Hepatocyte (in vitro differentiated cells): ENCODE results near the gene SPAG16. TPM values are rescaled to one million over a fixed set of nuclear protein-coding genes. Genes with fewer than 3 reads are reported as not detected.

Experiments
- DNase-seq: peaks from one replicate; pipeline ENCODE4 v3.0.0-alpha.2; 2016; ENCODE audit warnings: low spot score
- H2AFZ ChIP-seq: fragments of 200-600 bp; sonication (generic); 2 replicates; pipeline ENCODE4 v1.6.0; 2016; ENCODE audit warnings: antibody characterized with exemption, mild to moderate bottlenecking
- H3K27ac ChIP-seq: fragments of 200-600 bp; sonication (generic); 2 replicates; pipeline ENCODE4 v1.5.1; 2016; ENCODE audit warnings: mild to moderate bottlenecking
- H3K27me3 ChIP-seq: fragments of 200-600 bp; sonication (generic); 2 replicates; pipeline ENCODE4 v1.6.1; 2016
- H3K36me3 ChIP-seq: fragments of 200-600 bp; sonication (generic); replicated peaks from 2 replicates; pipeline ENCODE4 v1.5.1; 2016; ENCODE audit warnings: low read depth; ENCODE audit not compliant: insufficient read depth
- H3K4me1 ChIP-seq: fragments of 200-600 bp; sonication (generic); 2 replicates; pipeline ENCODE4 v1.5.1; 2016; ENCODE audit warnings: mild to moderate bottlenecking, moderate library complexity; ENCODE audit not compliant: insufficient read depth
- H3K4me2 ChIP-seq: fragments of 200-600 bp; sonication (generic); 2 replicates; pipeline ENCODE4 v1.6.0; 2016
- H3K4me3 ChIP-seq: fragments of 200-600 bp; sonication (generic); 2 replicates; pipeline ENCODE4 v1.5.1; 2016; ENCODE audit warnings: mild to moderate bottlenecking
- H3K79me2 ChIP-seq: fragments of 200-600 bp; sonication (generic); 2 replicates; pipeline ENCODE4 v1.6.0; 2017; ENCODE audit warnings: mild to moderate bottlenecking
- H3K9me2 ChIP-seq: fragments of 200-600 bp; sonication (generic); replicated peaks from 2 replicates; pipeline ENCODE4 v1.6.0; 2017; ENCODE audit warnings: mild to moderate bottlenecking; ENCODE audit not compliant: insufficient read depth
- H3K9me3 ChIP-seq: fragments of 200-600 bp; sonication (generic); 2 replicates; pipeline ENCODE4 v1.5.1; 2016; ENCODE audit warnings: low read depth, mild to moderate bottlenecking
- H4K20me1 ChIP-seq: fragments of 200-600 bp; sonication (generic); 2 replicates; pipeline ENCODE4 v1.6.0; 2016; ENCODE audit warnings: mild to moderate bottlenecking; ENCODE audit not compliant: insufficient read depth, poor library complexity, severe bottlenecking
- EZH2 ChIP-seq: fragments of 200-600 bp; sonication (generic); IDR thresholded peaks from 2 replicates; pipeline ENCODE4 v1.6.1; 2016; ENCODE audit warnings: antibody characterized with exemption, mild to moderate bottlenecking, borderline replicate concordance
- EZH2phosphoT487 ChIP-seq: fragments of 200-600 bp; sonication (generic); IDR thresholded peaks from one replicate; pipeline ENCODE4 v1.6.1; 2018; ENCODE audit warnings: antibody characterized with exemption, mild to moderate bottlenecking, low read depth, moderate library complexity; ENCODE audit not compliant: unreplicated experiment, severe bottlenecking
- WGBS: methylation state at CpG from one replicate; pipeline ENCODE4 v1.1.6; 2016; ENCODE audit warnings: low lambda C conversion rate; ENCODE audit errors: missing lambda C conversion rate; 5-methylcytosine and 5-hydroxymethylcytosine counted together
- polyA plus RNA-seq: library from polyadenylated mRNA; unstranded; fragments of >200 nt; fragmentation: Nextera tagmentation; extraction: Ambion mirVana; gene quantifications from 2 replicates; pipeline ENCODE4 v1.2.1, GENCODE V29; 2016
- total RNA-seq: library from RNA; depleted of rRNA; stranded (reverse); fragments of >200 nt; gene quantifications from 2 replicates; pipeline ENCODE4 v1.2.3, GENCODE V29; 2014
- TF ChIP-seq, protein P1 (sequence below): fragments of 200-600 bp; sonication (generic); IDR thresholded peaks from 2 replicates; pipeline ENCODE4 v1.5.1; 2016; ENCODE audit warnings: antibody characterized with exemption, mild to moderate bottlenecking; ENCODE audit not compliant: poor library complexity

The SPAG16 gene
- total and polyA plus RNA-seq, 2 experiments from 2014 or later, result 52.1 to 56.9 TPM

- Histone ChIP-seq H3K4me1 (no peaks in the 10 kb centered on the region), H3K4me3 (no peak overlapping the region), H3K9me3 (no peaks in the 10 kb centered on the region), H2AFZ (no peak overlapping the region), H3K27me3 (no peaks in the 10 kb centered on the region), H3K36me3 (no peaks in the 10 kb centered on the region), H3K4me2 (peak overlapping the region; percentile 46), H3K79me2 (no peaks in the 10 kb centered on the region), H3K9me2 (no peaks in the 10 kb centered on the region), H3K27ac (no peak overlapping the region), H4K20me1 (no peaks in the 10 kb centered on the region)
- WGBS, result 18% methylated on average over 2 of the region's 2 CpGs
- DNase-seq, result peak; percentile 55
- no peak for TF ChIP-seq EZH2
Measured at GRCh38 chr2:214069254-214069653, 785.0 kb downstream of the SPAG16 start.

GRCh38 chr2:214075456-214075855 lies 791.2 kb downstream of the SPAG16 start:
- Histone ChIP-seq H3K9me3 (no peaks in the 10 kb centered on the region), H3K36me3 (no peaks in the 10 kb centered on the region), H3K4me1 (no peaks in the 10 kb centered on the region), H3K4me3 (no peak overlapping the region), H3K79me2 (no peaks in the 10 kb centered on the region), H3K27me3 (no peaks in the 10 kb centered on the region), H3K9me2 (no peaks in the 10 kb centered on the region), H3K27ac (no peak overlapping the region), H4K20me1 (no peaks in the 10 kb centered on the region), H2AFZ (no peak overlapping the region), H3K4me2 (no peak overlapping the region)
- TF ChIP-seq, protein P1, sequence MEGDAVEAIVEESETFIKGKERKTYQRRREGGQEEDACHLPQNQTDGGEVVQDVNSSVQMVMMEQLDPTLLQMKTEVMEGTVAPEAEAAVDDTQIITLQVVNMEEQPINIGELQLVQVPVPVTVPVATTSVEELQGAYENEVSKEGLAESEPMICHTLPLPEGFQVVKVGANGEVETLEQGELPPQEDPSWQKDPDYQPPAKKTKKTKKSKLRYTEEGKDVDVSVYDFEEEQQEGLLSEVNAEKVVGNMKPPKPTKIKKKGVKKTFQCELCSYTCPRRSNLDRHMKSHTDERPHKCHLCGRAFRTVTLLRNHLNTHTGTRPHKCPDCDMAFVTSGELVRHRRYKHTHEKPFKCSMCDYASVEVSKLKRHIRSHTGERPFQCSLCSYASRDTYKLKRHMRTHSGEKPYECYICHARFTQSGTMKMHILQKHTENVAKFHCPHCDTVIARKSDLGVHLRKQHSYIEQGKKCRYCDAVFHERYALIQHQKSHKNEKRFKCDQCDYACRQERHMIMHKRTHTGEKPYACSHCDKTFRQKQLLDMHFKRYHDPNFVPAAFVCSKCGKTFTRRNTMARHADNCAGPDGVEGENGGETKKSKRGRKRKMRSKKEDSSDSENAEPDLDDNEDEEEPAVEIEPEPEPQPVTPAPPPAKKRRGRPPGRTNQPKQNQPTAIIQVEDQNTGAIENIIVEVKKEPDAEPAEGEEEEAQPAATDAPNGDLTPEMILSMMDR, result no peak
- TF ChIP-seq EZH2phosphoT487 (no peak), EZH2 (no peak)
- DNase-seq, result no peak
- WGBS, result 90% methylated on average over 6 of the region's 6 CpGs

GRCh38 chr2:214076527-214076926 lies 792.3 kb downstream of the SPAG16 start:
- no peak overlapping the region for H2AFZ ChIP-seq
- H3K9me2 ChIP-seq, result no peaks in the 10 kb centered on the region
- H3K4me3 ChIP-seq, result no peak overlapping the region
- TF ChIP-seq, protein P1, result no peak
- no peak for TF ChIP-seq EZH2
- no peak for TF ChIP-seq EZH2phosphoT487
- no peaks in the 10 kb centered on the region for H3K36me3 ChIP-seq
- no peaks in the 10 kb centered on the region for H4K20me1 ChIP-seq
- no peak for DNase-seq
- no peaks in the 10 kb centered on the region for H3K27me3 ChIP-seq
- WGBS, result 57% methylated on average over 1 of the region's 1 CpG
- no peak overlapping the region for H3K4me2 ChIP-seq
- no peaks in the 10 kb centered on the region for H3K79me2 ChIP-seq
- no peaks in the 10 kb centered on the region for H3K4me1 ChIP-seq
- no peak overlapping the region for H3K27ac ChIP-seq
- no peaks in the 10 kb centered on the region for H3K9me3 ChIP-seq

GRCh38 chr2:214077727-214078126 lies 793.5 kb downstream of the SPAG16 start:
- no peak for DNase-seq
- Histone ChIP-seq H3K27me3 (no peaks in the 10 kb centered on the region), H2AFZ (no peak overlapping the region), H3K9me2 (no peaks in the 10 kb centered on the region), H3K9me3 (no peaks in the 10 kb centered on the region), H3K79me2 (no peaks in the 10 kb centered on the region), H3K4me2 (no peak overlapping the region), H3K4me3 (no peak overlapping the region), H3K4me1 (no peaks in the 10 kb centered on the region), H3K27ac (no peak overlapping the region), H4K20me1 (no peaks in the 10 kb centered on the region), H3K36me3 (no peaks in the 10 kb centered on the region)
- TF ChIP-seq EZH2 (no peak), EZH2phosphoT487 (no peak)
- TF ChIP-seq, protein P1, result no peak
- 76% methylated on average over 1 of the region's 1 CpG for WGBS
